Activated naive CD8-positive, alpha-beta T cell treated with anti-CD3 and anti-CD28 coated beads, Interleukin-2, amount 10 ng/mL, durations not matched to agents 7 days and 5 days (primary cell): ENCODE measurements around the gene CELF2. TPM values are rescaled to one million over a fixed set of nuclear protein-coding genes. Genes with fewer than 3 reads are reported as not detected.

Experiments used
- ATAC-seq: fragments of 150-1000 bp; cut with Tn5 transposase; one replicate; pipeline ENCODE4 v1.10.0; 2021; ENCODE audit warnings: low read depth, moderate library complexity
- POLR2A ChIA-PET: fragments of 350-600 bp; sonication (Branson Sonifier 250); formaldehyde crosslinking; loops from one replicate; lab custom pipeline; 2021; ENCODE audit warnings: antibody characterized with exemption; lab: Charles Lee
- DNase-seq: peaks from one replicate; pipeline ENCODE4 v3.0.0; 2021
- H3K27ac Mint-ChIP-seq: one replicate; pipeline ENCODE4 v1.8.0; 2022; ENCODE audit warnings: mild to moderate bottlenecking, mixed read lengths
- H3K27me3 Mint-ChIP-seq: one replicate; pipeline ENCODE4 v1.8.0; 2022; ENCODE audit warnings: mild to moderate bottlenecking, moderate library complexity, mixed read lengths
- H3K36me3 Mint-ChIP-seq: one replicate; pipeline ENCODE4 v1.8.0; 2021; ENCODE audit warnings: mild to moderate bottlenecking, mixed read lengths
- H3K4me1 Mint-ChIP-seq: one replicate; pipeline ENCODE4 v1.8.0; 2021; ENCODE audit warnings: mixed read lengths
- H3K4me3 Mint-ChIP-seq: one replicate; pipeline ENCODE4 v1.8.0; 2022; ENCODE audit warnings: mild to moderate bottlenecking, moderate library complexity, mixed read lengths
- H3K9me3 Mint-ChIP-seq: one replicate; pipeline ENCODE4 v1.8.0; 2021; ENCODE audit warnings: mixed read lengths
- total RNA-seq, 2 experiments: library from RNA; stranded (reverse); gene quantifications; one replicate each; pipeline ENCODE4 v1.2.3, GENCODE V29; 2021

Gene CELF2
- total RNA-seq, 2 experiments from 2014 or later = 168 TPM

- Mint-ChIP-seq H3K36me3 (no peaks in the 10 kb centered on the region), H3K27me3 (peaks cover 65% of the 10 kb centered on the region), H3K4me3 (no peak overlapping the region), H3K4me1 (peaks cover 6% of the 10 kb centered on the region), H3K27ac (no peak overlapping the region), H3K9me3 (no peaks in the 10 kb centered on the region)
- no peak for ATAC-seq
- POLR2A ChIA-PET = no interaction called here
- no peak for DNase-seq
Observed at GRCh38 chr10:11007476-11008020, 10.1 kb upstream of the CELF2 start.

GRCh38 chr10:11009471-11010308 lies 8.0 kb upstream of the CELF2 start:
- ATAC-seq = peak; percentile 42
- Mint-ChIP-seq H3K4me1 (peaks cover 9% of the 10 kb centered on the region), H3K4me3 (no peak overlapping the region), H3K36me3 (no peaks in the 10 kb centered on the region), H3K27me3 (peaks cover 77% of the 10 kb centered on the region), H3K9me3 (no peaks in the 10 kb centered on the region), H3K27ac (no peak overlapping the region)
- POLR2A ChIA-PET = no interaction called here
- no peak for DNase-seq

- DNase-seq = no peak
Observed at GRCh38 chr10:11010582-11010981, 7.1 kb upstream of the CELF2 start.

GRCh38 chr10:11011436-11011835 lies 6.2 kb upstream of the CELF2 start:
- no peak for DNase-seq
- Mint-ChIP-seq H3K9me3 (no peaks in the 10 kb centered on the region), H3K4me3 (no peak overlapping the region), H3K27ac (no peak overlapping the region), H3K4me1 (peaks cover 9% of the 10 kb centered on the region), H3K36me3 (no peaks in the 10 kb centered on the region), H3K27me3 (peaks cover 85% of the 10 kb centered on the region)
- POLR2A ChIA-PET = no interaction called here
- ATAC-seq = no peak

More at GRCh38 chr10:11010582-11010981, 7.1 kb upstream of the CELF2 start:
- H3K4me3 Mint-ChIP-seq = no peak overlapping the region
- H3K4me1 Mint-ChIP-seq = peaks cover 9% of the 10 kb centered on the region
- POLR2A ChIA-PET = no interaction called here
- no peak overlapping the region for H3K27ac Mint-ChIP-seq
- peaks cover 81% of the 10 kb centered on the region for H3K27me3 Mint-ChIP-seq
- no peaks in the 10 kb centered on the region for H3K36me3 Mint-ChIP-seq
- no peak for ATAC-seq
- H3K9me3 Mint-ChIP-seq = no peaks in the 10 kb centered on the region

GRCh38 chr10:11011984-11012383 lies 5.7 kb upstream of the CELF2 start:
- Mint-ChIP-seq H3K4me3 (no peak overlapping the region), H3K9me3 (no peaks in the 10 kb centered on the region), H3K4me1 (peaks cover 9% of the 10 kb centered on the region), H3K27me3 (peaks cover 85% of the 10 kb centered on the region), H3K27ac (no peak overlapping the region), H3K36me3 (no peaks in the 10 kb centered on the region)
- POLR2A ChIA-PET = no interaction called here
- ATAC-seq = no peak
- DNase-seq = no peak

- Mint-ChIP-seq H3K4me1 (peaks cover 9% of the 10 kb centered on the region), H3K36me3 (no peaks in the 10 kb centered on the region), H3K9me3 (no peaks in the 10 kb centered on the region), H3K27me3 (peaks cover 86% of the 10 kb centered on the region), H3K27ac (no peak overlapping the region), H3K4me3 (no peak overlapping the region)
- POLR2A ChIA-PET = no interaction called here
- no peak for DNase-seq
- ATAC-seq = no peak
Observed at GRCh38 chr10:11012421-11013295, 5.0 kb upstream of the CELF2 start.

- H3K4me1 Mint-ChIP-seq = peaks cover 10% of the 10 kb centered on the region
- no peak for ATAC-seq
- H3K27ac Mint-ChIP-seq = no peak overlapping the region
- no peaks in the 10 kb centered on the region for H3K36me3 Mint-ChIP-seq
- no peak overlapping the region for H3K4me3 Mint-ChIP-seq
- no peaks in the 10 kb centered on the region for H3K9me3 Mint-ChIP-seq
- DNase-seq = no peak
- POLR2A ChIA-PET = no interaction called here
- peaks cover 78% of the 10 kb centered on the region for H3K27me3 Mint-ChIP-seq
Observed at GRCh38 chr10:11013836-11014235, 3.8 kb upstream of the CELF2 start.

GRCh38 chr10:11014671-11015445 lies 2.8 kb upstream of the CELF2 start:
- H3K4me3 Mint-ChIP-seq = no peak overlapping the region
- DNase-seq (no peak), ATAC-seq (no peak)
- no peaks in the 10 kb centered on the region for H3K9me3 Mint-ChIP-seq
- H3K4me1 Mint-ChIP-seq = peaks cover 10% of the 10 kb centered on the region
- H3K27me3 Mint-ChIP-seq = peaks cover 82% of the 10 kb centered on the region
- POLR2A ChIA-PET = no interaction called here
- H3K36me3 Mint-ChIP-seq = no peaks in the 10 kb centered on the region
- H3K27ac Mint-ChIP-seq = no peak overlapping the region

GRCh38 chr10:11015446-11015934 lies 2.2 kb upstream of the CELF2 start:
- no peaks in the 10 kb centered on the region for H3K36me3 Mint-ChIP-seq

GRCh38 chr10:11017000-11017569 lies 587 bp upstream of the CELF2 start:
- H3K27me3 Mint-ChIP-seq = peaks cover 85% of the 10 kb centered on the region
- H3K4me3 Mint-ChIP-seq = peak overlapping the region; percentile 70
- no peak overlapping the region for H3K27ac Mint-ChIP-seq
- peaks cover 8% of the 10 kb centered on the region for H3K4me1 Mint-ChIP-seq
- H3K9me3 Mint-ChIP-seq = no peaks in the 10 kb centered on the region
- POLR2A ChIA-PET = interaction anchor here (2.5 kb wide), 1 partner anchor 147 kb away, joined by 13 read pairs; no protein-coding TSS in a partner anchor
- DNase-seq = no peak
- peak; percentile 43 for ATAC-seq
- H3K36me3 Mint-ChIP-seq = no peaks in the 10 kb centered on the region

More at GRCh38 chr10:11015446-11015934, 2.2 kb upstream of the CELF2 start:
- ATAC-seq (no peak), DNase-seq (no peak)
- POLR2A ChIA-PET = no interaction called here
- no peak overlapping the region for H3K4me3 Mint-ChIP-seq
- no peaks in the 10 kb centered on the region for H3K9me3 Mint-ChIP-seq
- H3K27ac Mint-ChIP-seq = no peak overlapping the region
- H3K27me3 Mint-ChIP-seq = peaks cover 84% of the 10 kb centered on the region
- H3K4me1 Mint-ChIP-seq = peaks cover 8% of the 10 kb centered on the region

- Mint-ChIP-seq H3K27me3 (peaks cover 82% of the 10 kb centered on the region), H3K36me3 (no peaks in the 10 kb centered on the region), H3K4me3 (peak overlapping the region; percentile 55), H3K27ac (no peak overlapping the region), H3K9me3 (no peaks in the 10 kb centered on the region), H3K4me1 (peaks cover 5% of the 10 kb centered on the region)
- peak; percentile 19 for ATAC-seq
- POLR2A ChIA-PET = interaction anchor here (1.2 to 2.5 kb wide), 2 partner anchors 146 kb away, joined by 3 to 13 read pairs; no protein-coding TSS in a partner anchor
- DNase-seq = no peak
Observed at GRCh38 chr10:11018432-11018841, 765 bp downstream of the CELF2 start.

GRCh38 chr10:11018855-11019631 lies 1.4 kb downstream of the CELF2 start:
- H3K4me1 Mint-ChIP-seq = peaks cover 5% of the 10 kb centered on the region
- peak overlapping the region; percentile 55 for H3K4me3 Mint-ChIP-seq
- no peaks in the 10 kb centered on the region for H3K9me3 Mint-ChIP-seq
- POLR2A ChIA-PET = interaction anchor here (1.2 kb wide), 1 partner anchor 146 kb away, joined by 3 read pairs; no protein-coding TSS in a partner anchor
- DNase-seq = no peak
- no peak for ATAC-seq
- no peaks in the 10 kb centered on the region for H3K36me3 Mint-ChIP-seq
- H3K27me3 Mint-ChIP-seq = peaks cover 79% of the 10 kb centered on the region
- no peak overlapping the region for H3K27ac Mint-ChIP-seq
